SK-N-MC (cell line): ENCODE measurements around the gene UBE3B.

Experiments used
- DNase-seq: peaks from one replicate; pipeline ENCODE4 v3.0.0-alpha.2; 2011; ENCODE audit warnings: low read depth, low spot score
- H3K27ac ChIP-seq: fragments of 200-600 bp; sonication (generic); 2 replicates; pipeline ENCODE4 v1.5.1; 2016; ENCODE audit warnings: mixed run types
- H3K36me3 ChIP-seq: fragments of 200-600 bp; sonication (generic); 2 replicates; pipeline ENCODE4 v1.6.1; 2017; ENCODE audit warnings: antibody characterized with exemption, low read length, mixed read lengths; ENCODE audit not compliant: insufficient read depth
- H3K4me3 ChIP-seq: fragments of 200-600 bp; sonication (generic); 2 replicates; pipeline ENCODE4 v1.5.1; 2016
- H3K9ac ChIP-seq: fragments of 200-600 bp; sonication (generic); 2 replicates; pipeline ENCODE4 v1.8.0; 2017; ENCODE audit warnings: mixed run types, mixed read lengths; ENCODE audit not compliant: insufficient read length
- H3K9me3 ChIP-seq: fragments of 200-600 bp; sonication (generic); 2 replicates; pipeline ENCODE4 v1.6.1; 2017; ENCODE audit warnings: low read depth, mild to moderate bottlenecking, antibody characterized with exemption, low read length, moderate library complexity, mixed read lengths
- EZH2 ChIP-seq: fragments of 200-600 bp; sonication (generic); IDR thresholded peaks from one replicate; pipeline ENCODE4 v1.6.1; 2017; ENCODE audit warnings: antibody characterized with exemption
- FOXP2 ChIP-seq: optimal IDR thresholded peaks from 2 replicates; pipeline ENCODE3; 2011; ENCODE audit warnings: mild to moderate bottlenecking, moderate library complexity; ENCODE audit not compliant: insufficient read depth; ENCODE audit errors: extremely low read length, control extremely low read depth
- POLR2AphosphoS5 ChIP-seq: IDR thresholded peaks from 2 replicates; pipeline ENCODE4 v1.6.1; 2012; ENCODE audit warnings: mild to moderate bottlenecking, low read depth, low read length, borderline replicate concordance

Gene UBE3B

GRCh38 chr12:109555431-109556315, 78.2 kb downstream of the UBE3B start:
- TF ChIP-seq POLR2AphosphoS5 (no peak), EZH2 (no peak)
- Histone ChIP-seq H3K36me3 (no peaks in the 10 kb centered on the region), H3K27ac (no peak overlapping the region), H3K9me3 (no peaks in the 10 kb centered on the region), H3K4me3 (no peak overlapping the region), H3K9ac (no peak overlapping the region)
- no peak for DNase-seq

GRCh38 chr12:109557200-109557599, 79.8 kb downstream of the UBE3B start:
- H3K27ac ChIP-seq: no peak overlapping the region
- no peaks in the 10 kb centered on the region; the same call in 1 of the 2 replicates for H3K36me3 ChIP-seq
- no peak for DNase-seq

GRCh38 chr12:109557805-109558204, 80.4 kb downstream of the UBE3B start:
- DNase-seq: no peak

More at GRCh38 chr12:109557200-109557599, 79.8 kb downstream of the UBE3B start:
- H3K9me3 ChIP-seq: no peaks in the 10 kb centered on the region
- H3K4me3 ChIP-seq: no peak overlapping the region
- TF ChIP-seq EZH2: no peak
- no peak for TF ChIP-seq FOXP2
- no peak overlapping the region for H3K9ac ChIP-seq

GRCh38 chr12:109558374-109559199, 81.2 kb downstream of the UBE3B start:
- no peak for DNase-seq
- Histone ChIP-seq H3K9ac (no peak overlapping the region), H3K4me3 (no peak overlapping the region), H3K36me3 (peaks cover 12% of the 10 kb centered on the region; the same call in 1 of the 2 replicates), H3K27ac (no peak overlapping the region), H3K9me3 (no peaks in the 10 kb centered on the region)
- TF ChIP-seq EZH2: no peak
- TF ChIP-seq POLR2AphosphoS5: no peak
- no peak for TF ChIP-seq FOXP2

More at GRCh38 chr12:109557805-109558204, 80.4 kb downstream of the UBE3B start:
- peaks cover 4% of the 10 kb centered on the region; the same call in 1 of the 2 replicates for H3K36me3 ChIP-seq
- no peak overlapping the region for H3K27ac ChIP-seq
- H3K4me3 ChIP-seq: no peak overlapping the region
- TF ChIP-seq EZH2 (no peak), FOXP2 (no peak), POLR2AphosphoS5 (no peak)
- no peak overlapping the region for H3K9ac ChIP-seq
- no peaks in the 10 kb centered on the region for H3K9me3 ChIP-seq

- H3K9ac ChIP-seq: no peak overlapping the region
- TF ChIP-seq EZH2 (no peak), POLR2AphosphoS5 (no peak), FOXP2 (no peak)
- H3K4me3 ChIP-seq: no peak overlapping the region
- no peak for DNase-seq
- H3K27ac ChIP-seq: no peak overlapping the region
- peaks cover 17% of the 10 kb centered on the region; the same call in 1 of the 2 replicates for H3K36me3 ChIP-seq
- H3K9me3 ChIP-seq: no peaks in the 10 kb centered on the region
Observed at GRCh38 chr12:109559200-109559505, 81.7 kb downstream of the UBE3B start.

GRCh38 chr12:109559601-109560000, 82.2 kb downstream of the UBE3B start:
- peaks cover 18% of the 10 kb centered on the region; the same call in 1 of the 2 replicates for H3K36me3 ChIP-seq
- no peak overlapping the region for H3K4me3 ChIP-seq
- no peak overlapping the region for H3K27ac ChIP-seq
- no peak overlapping the region for H3K9ac ChIP-seq
- DNase-seq: no peak
- no peak for TF ChIP-seq EZH2
- TF ChIP-seq POLR2AphosphoS5: no peak
- TF ChIP-seq FOXP2: no peak
- no peaks in the 10 kb centered on the region for H3K9me3 ChIP-seq

GRCh38 chr12:109560867-109561710, 83.7 kb downstream of the UBE3B start:
- Histone ChIP-seq H3K4me3 (no peak overlapping the region), H3K9ac (no peak overlapping the region), H3K36me3 (peaks cover 29% of the 10 kb centered on the region), H3K27ac (no peak overlapping the region), H3K9me3 (no peaks in the 10 kb centered on the region)
- no peak for DNase-seq
- no peak for TF ChIP-seq FOXP2
- TF ChIP-seq EZH2: no peak
- no peak for TF ChIP-seq POLR2AphosphoS5

- no peak for TF ChIP-seq EZH2
- TF ChIP-seq FOXP2: no peak
- Histone ChIP-seq H3K9me3 (no peaks in the 10 kb centered on the region), H3K27ac (no peak overlapping the region), H3K36me3 (peaks cover 29% of the 10 kb centered on the region), H3K9ac (no peak overlapping the region), H3K4me3 (no peak overlapping the region)
- no peak for DNase-seq
Observed at GRCh38 chr12:109561711-109562030, 84.2 kb downstream of the UBE3B start.
